HK-2 (cell line): ENCODE results near the gene MMGT1.

ENCODE experiments used
- DNase-seq: peaks from one replicate; pipeline ENCODE4 v3.0.0-alpha.2; 2018; ENCODE audit not compliant: unreplicated experiment

The MMGT1 gene

DNA sequence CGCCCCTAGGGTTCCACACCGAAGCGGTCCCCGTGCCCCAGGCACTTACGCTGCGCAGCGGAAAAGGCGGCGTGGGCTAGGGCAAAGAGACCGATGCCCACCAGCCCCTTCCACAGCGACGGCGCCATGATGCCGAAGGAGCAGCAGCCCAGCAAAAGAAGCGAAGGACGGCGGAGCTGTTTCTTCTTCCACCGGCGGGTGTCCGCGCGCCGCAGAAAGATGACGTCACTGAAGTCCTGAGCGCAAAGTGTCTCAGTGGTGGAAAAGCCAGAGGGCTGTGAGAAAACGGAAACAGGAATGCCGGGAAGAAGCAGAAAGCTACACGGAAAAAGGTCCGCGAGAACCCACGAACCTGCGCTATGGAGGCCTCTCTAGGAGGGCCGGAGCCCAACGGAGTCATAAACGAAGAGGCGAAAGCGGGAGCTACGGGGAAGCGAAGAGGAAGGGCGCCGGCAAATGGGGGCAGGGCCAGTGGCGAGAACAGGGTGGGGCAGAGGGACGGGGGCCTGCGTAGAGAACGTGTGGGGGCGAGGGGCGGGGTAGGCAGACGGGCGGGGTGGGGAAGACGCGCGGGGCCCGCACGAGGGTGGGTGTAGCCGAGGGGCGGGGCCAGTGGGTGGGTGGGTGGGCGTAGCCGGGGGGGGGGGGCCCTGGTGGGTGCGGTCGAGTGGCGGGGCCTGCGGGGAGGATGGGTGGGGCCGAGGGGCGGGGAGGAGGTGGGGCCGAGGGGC is at the start of gene MMGT1:
TSS of gene MMGT1 (minus strand) at position 441 of the 731 bp plus-strand sequence. CDS start at position 128, 313 bp downstream.
- peak; percentile 85 for DNase-seq

DNA sequence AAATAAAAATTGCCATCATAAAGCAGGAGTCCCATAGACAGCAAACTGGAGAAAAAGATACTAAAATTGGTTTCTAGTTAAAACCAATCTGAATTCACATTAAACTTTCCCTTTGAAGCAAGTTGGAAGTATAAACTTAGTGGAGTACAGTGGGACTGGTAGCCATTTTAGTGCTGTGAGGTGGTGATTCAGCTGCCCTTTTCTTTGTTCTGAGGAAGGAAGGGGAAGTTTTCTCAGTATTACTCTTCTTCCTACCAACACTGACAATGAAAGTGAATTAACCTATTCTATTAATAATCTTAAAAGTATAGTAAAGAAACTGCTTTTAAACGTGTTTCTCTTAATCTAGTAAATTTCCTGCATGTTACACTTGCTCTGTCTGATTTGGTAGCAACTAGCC is 48.1 kb upstream of the MMGT1 start:
- DNase-seq = no peak

DNA sequence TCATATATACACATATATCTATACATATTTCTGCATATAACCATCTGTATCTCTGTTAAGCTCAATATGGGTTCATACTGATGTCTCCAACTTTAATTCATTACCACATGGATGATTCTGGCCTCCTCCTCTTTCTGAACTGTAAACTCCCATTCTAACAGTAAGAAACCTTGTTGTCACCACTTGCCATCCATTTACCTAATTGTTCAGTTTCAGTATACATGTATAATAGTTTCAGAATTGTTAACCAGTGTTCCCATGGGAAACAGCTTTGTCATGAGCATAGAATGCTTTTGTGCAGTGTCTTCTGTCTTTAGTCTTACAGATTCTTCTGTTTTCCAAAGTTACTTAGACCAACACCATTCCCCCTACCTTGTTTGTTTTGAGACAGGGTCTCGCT is 47.4 kb upstream of the MMGT1 start:
- DNase-seq = no peak

DNA sequence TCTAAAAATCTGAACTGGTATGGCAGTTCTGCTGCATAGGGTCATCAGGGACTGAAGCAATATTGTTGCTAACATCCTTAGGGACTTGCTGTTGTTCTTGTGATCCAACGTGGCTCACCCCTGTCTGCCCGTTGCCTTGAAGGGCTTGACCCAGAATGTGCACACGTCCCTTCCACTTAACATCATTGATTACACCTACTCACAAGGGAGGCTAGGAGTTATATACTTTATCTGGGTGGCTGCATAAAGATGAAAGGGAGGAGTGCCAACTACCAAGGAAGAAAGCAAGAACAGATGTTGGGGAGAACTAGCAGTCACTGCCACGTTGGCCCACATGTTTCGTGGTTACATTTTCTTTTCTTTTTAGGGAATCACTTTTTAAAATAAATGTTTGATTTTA is 45.4 kb upstream of the MMGT1 start:
- DNase-seq = no peak

DNA sequence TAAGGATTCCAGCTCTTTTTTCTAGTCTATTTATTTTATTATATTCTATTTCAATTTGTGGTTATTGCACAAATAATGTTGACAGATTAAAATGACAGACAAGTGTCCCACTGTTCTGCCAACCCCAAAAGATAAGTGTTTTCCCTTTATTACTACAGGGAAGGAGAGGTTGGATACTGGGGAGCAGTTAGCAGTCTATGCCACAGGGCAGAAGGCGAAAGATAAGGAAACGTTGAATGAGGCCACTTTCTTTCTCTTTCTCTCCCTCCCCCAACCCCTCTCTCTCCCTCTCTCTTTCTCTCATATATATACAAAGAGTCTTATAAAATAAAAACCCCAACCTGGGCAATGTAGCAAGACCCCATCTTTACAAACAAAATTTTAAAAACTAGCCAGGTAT is 43.1 kb upstream of the MMGT1 start:
- DNase-seq = no peak

DNA sequence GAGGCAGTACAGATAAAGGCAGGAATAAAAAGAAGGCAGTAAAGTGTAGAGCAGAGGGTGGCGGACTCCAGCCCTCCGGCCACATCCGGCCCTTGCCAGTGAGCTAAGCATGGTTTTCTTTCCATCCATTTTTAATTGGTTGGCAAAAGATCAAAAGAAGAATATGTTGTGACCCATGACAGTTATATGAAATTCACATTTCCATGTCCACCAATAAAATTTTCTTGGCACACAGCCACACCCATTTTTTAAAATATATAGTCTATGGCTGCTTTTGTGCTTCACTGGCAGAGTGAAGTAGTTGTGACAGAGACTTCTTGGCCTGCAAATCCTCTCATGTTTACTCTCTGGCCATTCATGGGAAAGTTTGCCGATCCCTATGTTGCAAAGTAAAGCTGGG is 41.2 kb upstream of the MMGT1 start:
- DNase-seq = no peak

DNA sequence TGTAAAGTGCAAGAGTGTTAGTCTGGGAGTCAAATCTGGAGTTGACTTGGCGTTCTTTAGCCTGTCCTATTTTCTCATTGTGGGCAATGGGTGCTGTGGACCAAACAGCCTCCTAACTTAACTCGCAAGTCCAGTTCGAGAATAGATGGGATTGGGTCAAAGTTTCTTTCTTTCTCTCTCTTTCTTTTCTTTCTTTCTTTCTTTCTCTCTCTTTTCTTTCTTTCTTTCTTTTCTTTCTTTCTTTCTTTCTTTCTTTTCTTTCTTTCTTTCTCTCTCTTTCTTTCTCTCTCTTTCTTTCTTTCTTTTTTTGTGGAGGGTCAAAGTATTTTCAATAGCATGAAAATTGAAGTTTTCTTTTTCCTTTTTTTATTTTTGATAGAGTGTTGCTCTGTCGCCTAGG is 14.5 kb upstream of the MMGT1 start:
- DNase-seq = no peak

DNA sequence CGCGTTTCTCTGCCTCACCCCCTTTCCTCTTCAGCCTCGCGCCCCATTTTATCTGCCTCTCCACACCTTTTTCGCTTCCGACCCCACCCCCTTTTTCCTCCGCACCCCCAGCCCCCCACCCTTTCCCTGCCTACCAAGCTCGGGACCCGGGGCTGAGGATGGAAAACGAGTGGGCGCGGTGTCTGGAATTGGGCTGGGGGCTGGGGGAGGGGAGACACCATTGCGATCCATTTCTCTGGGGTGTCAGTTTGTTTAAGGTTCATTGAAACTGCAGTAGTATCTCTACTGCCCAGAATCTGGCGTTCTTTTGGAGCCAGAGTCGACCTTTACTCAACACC is 12.2 kb upstream of the MMGT1 start:
- no peak for DNase-seq

DNA sequence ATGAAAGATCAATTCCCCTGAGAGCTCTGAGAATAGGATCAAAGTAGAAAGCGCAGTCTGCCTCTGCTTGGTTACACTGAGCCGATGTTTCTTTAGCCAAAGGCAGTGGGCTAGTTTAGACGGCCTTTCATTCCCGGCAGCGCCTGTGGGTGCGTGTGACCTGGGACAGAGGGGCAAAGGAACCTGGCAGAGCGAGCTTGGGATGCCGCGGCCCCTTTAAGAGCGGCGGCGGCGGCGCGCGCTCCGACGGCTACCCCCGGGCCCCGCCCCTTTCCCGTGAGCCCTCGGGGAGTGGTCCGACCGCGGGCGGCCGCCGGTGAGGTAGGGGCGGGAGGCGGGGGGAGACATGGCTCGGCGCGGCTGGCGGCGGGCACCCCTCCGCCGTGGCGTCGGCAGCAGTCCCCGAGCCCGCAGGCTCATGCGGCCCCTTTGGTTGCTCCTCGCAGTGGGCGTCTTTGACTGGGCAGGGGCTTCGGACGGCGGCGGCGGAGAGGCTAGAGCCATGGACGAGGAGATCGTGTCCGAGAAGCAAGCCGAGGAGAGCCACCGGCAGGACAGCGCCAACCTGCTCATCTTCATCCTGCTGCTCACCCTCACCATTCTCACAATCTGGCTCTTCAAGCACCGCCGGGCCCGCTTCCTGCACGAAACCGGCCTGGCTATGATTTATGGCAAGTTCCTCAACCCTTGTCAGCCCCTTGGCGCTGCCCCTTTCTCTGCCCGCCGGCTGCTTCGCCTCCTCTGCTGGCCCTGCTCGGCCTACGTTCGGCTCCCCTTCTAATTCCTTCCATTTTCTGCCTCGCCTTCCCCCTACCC is 11.6 kb upstream of the MMGT1 start, which contains the start of gene SLC9A6:
TSS of gene SLC9A6 (plus strand) at position 279 of the 816 bp plus-strand sequence. CDS start at position 503, 224 bp downstream.
- peak; percentile 62 for DNase-seq

DNA sequence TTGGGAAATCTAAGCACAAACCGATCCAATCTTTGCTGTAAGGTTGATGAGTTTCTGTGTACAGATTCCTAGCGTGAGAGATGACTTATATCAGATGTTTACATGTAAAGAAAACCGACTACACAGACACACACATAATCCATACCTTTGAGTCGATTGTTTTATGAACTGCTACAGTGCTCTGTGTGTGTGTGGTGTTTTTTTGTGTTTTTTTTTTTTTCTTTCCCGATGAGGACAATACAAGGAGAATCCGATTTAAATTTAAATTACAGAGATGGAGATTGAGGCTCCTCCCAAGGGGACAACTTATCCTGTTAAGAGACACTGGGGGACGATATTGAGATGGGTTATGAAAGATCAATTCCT is 11.0 kb upstream of the MMGT1 start:
- no peak for DNase-seq

DNA sequence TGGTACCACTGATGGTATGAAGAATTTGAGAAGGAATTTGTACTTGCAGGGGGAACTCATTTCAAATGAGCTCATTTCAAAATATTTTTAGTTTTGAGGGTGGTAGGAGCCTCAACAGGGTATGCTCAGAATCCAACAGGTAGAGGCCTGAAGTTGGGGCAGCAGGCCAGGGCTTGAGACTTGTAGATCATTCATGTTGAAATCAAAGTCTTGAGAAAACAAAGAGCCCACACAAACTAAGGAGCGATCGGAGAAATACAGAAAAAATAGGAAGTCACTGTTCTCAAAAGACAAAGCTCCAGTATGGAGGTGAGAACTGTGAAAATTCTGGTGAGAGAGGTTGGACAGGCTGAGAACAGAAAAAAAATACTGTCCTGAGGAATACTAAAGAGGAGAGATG is 10.5 kb upstream of the MMGT1 start:
- DNase-seq = no peak

DNA sequence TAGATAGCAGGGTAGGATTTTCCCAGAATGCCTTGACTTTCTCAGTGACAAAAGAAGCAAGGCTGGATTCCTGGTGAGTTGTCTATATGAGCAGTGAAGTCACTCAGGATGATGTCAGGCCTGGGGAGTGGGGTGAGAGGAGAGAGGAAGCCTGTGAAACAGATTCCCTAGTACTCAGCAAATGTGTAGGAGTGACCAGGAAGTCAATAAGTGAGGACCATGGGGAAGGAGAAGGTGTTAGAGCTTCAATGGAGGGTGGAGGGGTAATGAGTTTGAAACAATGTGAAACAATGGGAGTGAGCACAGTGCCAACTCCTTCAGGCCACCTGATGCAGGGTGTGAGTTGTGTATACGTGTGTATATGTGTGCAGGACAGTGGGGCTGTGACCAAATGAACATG is 9.1 kb upstream of the MMGT1 start:
- DNase-seq = no peak

DNA sequence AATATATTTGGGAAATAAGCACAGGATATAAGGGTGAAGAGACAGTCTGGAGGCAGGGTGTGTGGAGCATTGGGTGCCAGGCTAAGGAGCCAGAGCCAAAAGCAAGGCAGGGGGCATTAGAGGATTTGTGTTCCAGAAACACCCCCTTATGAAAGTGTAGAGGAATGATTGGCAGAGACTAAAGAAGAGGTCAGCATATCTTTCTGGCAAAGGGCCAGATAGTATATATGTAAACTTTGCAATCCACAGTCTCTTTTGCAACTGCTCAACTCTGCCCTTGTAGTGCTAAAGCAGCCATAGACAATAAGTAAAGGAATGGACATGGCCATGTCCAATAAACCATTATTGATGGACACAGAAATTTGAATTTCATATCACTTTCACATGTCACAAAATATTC is 7.9 kb upstream of the MMGT1 start:
- no peak for DNase-seq

DNA sequence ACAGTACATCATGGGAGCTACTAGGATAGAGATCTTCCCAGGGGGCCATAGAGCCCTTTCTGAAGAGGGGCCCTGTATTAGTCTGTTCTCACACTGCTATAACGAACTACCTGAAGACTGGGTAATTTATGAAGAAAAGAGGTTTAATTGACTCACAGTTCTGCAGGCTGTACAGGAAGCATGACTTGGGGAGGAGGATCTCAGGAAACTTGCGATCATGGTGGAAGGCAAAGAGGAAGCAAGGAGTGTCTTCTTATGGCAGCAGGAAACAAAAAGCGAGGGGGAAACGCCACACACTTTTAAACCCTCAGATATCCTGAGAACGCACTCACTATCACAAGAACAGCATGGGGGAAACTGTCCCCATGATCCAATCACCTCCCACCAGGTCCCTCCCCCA is 7.2 kb upstream of the MMGT1 start:
- no peak for DNase-seq

DNA sequence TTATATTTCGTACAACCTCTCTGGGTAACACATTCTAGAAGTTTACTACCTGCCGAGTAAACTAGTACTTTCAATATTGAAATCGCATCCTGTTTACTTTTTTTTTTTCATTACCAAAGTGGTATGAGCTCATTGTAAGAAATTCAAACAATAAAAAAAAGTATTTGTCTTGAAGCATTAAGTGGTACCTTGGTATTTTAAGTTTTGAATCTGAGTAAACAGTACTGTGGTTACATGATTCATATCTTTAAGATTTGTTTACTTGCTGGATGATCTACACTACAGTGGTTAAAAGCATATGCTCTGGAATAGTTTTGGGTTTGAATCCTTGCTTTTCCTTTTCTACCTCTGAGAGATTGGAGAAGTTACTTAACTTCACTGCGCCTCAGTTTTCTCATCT is 3.8 kb upstream of the MMGT1 start:
- no peak for DNase-seq

DNA sequence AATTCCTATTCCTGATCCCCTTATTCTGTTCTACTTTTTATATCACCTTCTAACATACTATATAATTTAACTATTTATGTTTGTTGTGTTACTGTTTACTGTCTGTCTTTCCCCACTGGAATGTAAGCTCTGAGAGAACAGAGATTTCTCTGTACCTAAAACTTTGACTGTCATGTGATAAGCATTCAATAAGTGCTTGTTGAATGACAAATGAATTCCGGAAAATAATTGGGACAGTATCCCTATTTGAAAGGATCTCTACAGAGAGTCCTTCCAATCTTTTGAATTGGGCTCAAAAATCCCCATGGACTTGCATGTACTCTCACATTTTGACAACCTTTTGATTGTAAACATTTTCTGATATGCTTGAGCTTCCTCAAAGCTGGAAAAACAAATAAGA is 1.6 kb upstream of the MMGT1 start:
- DNase-seq = no peak

DNA sequence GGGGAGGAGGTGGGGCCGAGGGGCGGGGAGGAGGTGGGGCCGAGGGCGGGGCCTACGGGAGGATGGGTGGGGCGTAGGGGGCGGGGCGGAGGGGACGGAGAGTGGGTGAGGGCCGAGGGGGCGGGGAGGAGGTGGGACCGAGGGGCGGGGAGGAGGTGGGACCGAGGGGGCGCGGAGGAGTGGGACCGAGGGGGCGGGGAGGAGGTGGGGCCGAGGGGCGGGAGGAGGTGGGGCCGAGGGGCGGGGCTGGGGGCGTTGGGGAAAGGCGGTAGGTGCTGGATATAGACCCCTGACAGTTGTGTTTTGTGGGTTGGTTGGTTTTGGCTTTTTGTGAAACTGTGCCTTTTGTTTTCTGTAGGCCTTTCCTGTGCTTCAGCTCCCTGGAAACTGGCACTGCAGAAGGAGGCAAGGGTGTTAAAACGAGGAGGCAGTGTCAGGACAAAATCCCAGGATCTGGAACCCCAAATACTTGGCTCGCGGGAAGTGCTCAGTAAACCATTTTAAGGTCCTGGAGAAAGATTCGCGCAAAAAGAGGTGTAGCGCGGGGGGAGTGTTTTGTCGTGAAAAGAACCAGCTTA is 580 bp upstream of the MMGT1 start:
- DNase-seq = no peak

DNA sequence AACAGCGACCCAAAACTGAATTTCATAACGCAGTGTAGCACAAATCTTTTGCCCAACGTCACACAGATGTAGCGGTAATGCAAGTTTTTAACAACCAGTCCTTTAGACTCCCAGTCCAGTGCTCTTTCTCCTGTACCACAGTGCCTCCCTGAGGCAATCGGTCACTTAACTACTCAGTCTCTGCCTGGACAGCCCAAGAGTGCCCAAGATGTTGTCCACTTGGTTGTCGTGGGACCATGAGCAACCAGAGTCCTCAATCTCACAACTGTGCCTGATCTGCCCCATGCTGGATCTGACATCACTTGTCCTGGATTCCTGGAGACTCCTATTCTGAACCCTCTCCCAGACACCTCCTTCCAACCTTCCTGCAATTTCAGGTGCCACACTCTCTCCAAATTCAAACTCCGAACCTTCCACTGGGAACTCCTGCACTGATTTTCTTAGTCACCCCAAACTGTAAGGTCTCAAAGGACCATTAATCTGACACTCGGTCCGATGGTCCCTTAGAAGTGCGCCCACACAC is 702 bp downstream of the MMGT1 start:
- no peak for DNase-seq

DNA sequence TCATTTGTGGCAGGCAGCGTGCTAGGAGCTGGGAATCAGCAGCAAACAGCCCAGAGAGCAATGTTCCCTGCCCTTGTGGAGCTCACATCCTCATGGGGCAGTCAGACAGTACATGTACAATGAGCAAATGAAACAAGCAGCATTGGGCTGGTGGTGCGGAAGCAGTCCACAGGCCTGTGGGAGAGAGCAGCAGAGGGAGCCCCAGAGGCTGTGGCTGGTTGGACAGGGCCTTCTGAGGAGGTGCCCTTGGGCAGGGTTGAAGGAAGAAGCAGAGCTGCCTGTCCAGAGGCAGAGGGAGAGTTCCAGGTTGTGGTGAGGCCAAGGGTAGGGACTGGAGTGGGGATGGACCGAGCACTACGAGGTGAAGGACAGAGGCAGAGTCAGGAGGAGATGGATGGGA is 22.5 kb downstream of the MMGT1 start:
- no peak for DNase-seq

DNA sequence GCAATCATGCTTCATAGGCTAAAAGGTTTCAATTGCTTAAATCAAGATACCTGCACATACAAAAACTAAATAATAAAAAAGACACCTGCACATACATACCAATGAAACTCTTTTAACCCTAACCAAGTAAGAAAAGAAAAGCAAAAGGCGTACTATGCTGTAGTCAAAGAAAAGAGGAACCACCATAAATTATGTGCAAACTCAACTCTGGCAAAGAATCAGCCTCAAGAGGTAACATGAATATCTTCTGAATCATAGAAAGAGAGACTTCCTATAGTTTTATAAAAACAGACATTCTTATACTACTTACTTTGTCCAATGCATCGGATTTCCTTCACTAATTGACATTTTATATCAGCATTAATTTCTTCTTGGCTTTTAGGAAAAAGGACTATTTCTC is 29.3 kb downstream of the MMGT1 start:
- DNase-seq = no peak

DNA sequence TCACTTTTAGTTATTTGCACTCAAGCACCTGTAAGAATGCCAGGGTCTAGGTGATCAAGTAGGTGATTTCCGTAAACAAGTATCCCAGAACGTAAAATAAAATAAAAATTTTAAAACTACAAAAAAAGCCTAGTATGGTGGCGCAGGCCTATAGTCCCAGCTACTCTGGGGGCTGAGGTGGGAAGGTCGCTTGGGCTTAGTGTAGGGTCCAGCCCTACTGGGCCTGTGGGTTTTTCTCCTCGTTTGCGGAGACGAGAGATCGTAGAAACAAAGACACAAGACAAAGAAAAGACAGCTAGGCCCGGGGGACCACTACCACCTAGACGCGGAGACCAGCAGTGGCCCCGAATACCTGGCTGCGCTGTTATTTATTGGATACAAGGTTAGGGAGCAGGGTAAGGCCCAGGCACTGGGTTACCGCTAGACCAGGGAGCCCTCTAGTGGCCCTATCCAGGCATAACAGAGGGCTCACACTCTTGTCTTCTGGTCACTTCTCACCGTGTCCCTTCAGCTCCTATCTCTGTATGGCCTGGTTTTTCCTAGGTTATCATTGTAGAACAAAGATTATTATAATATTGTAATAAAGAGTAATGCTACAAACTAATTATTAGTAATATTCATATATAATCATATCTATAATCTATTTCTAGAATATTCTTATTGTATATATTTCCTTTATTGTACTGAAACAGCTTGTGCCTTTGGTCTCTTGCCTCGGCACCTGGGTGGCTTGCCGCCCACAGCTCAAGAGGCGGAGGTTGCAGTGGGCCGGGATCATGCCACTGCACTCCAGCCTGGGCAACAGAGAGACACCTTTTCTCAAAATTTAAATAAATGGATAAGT is 41.9 kb downstream of the MMGT1 start:
- DNase-seq = peak; percentile 34

DNA sequence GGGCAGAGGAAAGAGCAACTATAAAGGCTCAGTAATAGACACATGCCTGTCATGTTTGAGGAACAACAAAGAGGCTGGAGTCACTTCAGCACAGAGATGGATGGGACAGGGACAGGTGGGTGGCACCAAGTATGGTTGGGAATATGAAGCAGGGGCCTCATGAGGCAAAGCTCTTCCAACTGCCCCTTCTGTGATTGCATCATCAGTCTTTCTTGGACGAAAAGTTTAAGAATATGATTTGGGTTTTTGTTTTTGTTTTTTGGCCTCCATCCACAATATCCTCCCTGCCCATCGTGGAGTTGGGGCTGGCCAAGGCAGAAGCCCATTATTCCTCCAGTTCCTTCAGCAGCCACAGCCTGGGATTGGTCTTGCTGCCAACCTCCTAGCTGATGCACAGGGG is 45.9 kb downstream of the MMGT1 start:
- DNase-seq = no peak
